ENCODE results near the gene ZFHX3.
A peak's percentile ranks its signal among the peaks of the same experiment; 100 is the strongest.

ZFHX3 gene

GRCh38 chr16:73057291-73058210 is 9.6 kb upstream of the ZFHX3 start:
- no peak for DNase-seq

- no peak for DNase-seq
Measured at GRCh38 chr16:73056921-73057290, 9.0 kb upstream of the ZFHX3 start.

- no peak for DNase-seq
Measured at GRCh38 chr16:73056448-73056847, 8.5 kb upstream of the ZFHX3 start.

GRCh38 chr16:73054813-73055482 is 7.0 kb upstream of the ZFHX3 start:
- no peak for DNase-seq

GRCh38 chr16:73054498-73054812 is 6.5 kb upstream of the ZFHX3 start:
- no peak for DNase-seq

- no peak for DNase-seq
Measured at GRCh38 chr16:73054125-73054484, 6.2 kb upstream of the ZFHX3 start.

- DNase-seq = no peak
Measured at GRCh38 chr16:73053364-73054124, 5.6 kb upstream of the ZFHX3 start.

GRCh38 chr16:73053038-73053363 is 5.1 kb upstream of the ZFHX3 start:
- no peak for DNase-seq

- no peak for DNase-seq
Measured at GRCh38 chr16:73052576-73052975, 4.6 kb upstream of the ZFHX3 start.

- no peak for DNase-seq
Measured at GRCh38 chr16:73051961-73052360, 4.0 kb upstream of the ZFHX3 start.

GRCh38 chr16:73051226-73051625 is 3.3 kb upstream of the ZFHX3 start:
- no peak for DNase-seq

- DNase-seq = no peak
Measured at GRCh38 chr16:73050201-73051099, 2.5 kb upstream of the ZFHX3 start.

- DNase-seq = no peak
Measured at GRCh38 chr16:73049511-73049910, 1.6 kb upstream of the ZFHX3 start.

GRCh38 chr16:73049091-73049490 is 1.2 kb upstream of the ZFHX3 start:
- no peak for DNase-seq

- peak in 5 of 58 donors; percentile 20 to 50 (median 30) for DNase-seq
Measured at GRCh38 chr16:73048292-73049080, 558 bp upstream of the ZFHX3 start.

GRCh38 chr16:73047221-73047535 is 750 bp downstream of the ZFHX3 start:
- DNase-seq = no peak

GRCh38 chr16:73046849-73047214 is 1.1 kb downstream of the ZFHX3 start:
- DNase-seq = no peak

GRCh38 chr16:73046202-73046848 is 1.6 kb downstream of the ZFHX3 start:
- DNase-seq = no peak

GRCh38 chr16:73043828-73044467 is 4.0 kb downstream of the ZFHX3 start:
- DNase-seq = peak in 4 of 58 donors; percentile 10 to 41 (median 20)

- DNase-seq = no peak
Measured at GRCh38 chr16:73042807-73043206, 5.1 kb downstream of the ZFHX3 start.
